ENCODE results near the gene NT5DC1.

NT5DC1 gene

GRCh38 chr6:116139917-116140316 is 39.3 kb downstream of the NT5DC1 start:
- no peak for DNase-seq

GRCh38 chr6:116144605-116145004 is 44.0 kb downstream of the NT5DC1 start:
- no peak for DNase-seq

- no peak for DNase-seq
These were observed 45.4 kb downstream of the NT5DC1 start for GRCh38 chr6:116145803-116146675.

DNA sequence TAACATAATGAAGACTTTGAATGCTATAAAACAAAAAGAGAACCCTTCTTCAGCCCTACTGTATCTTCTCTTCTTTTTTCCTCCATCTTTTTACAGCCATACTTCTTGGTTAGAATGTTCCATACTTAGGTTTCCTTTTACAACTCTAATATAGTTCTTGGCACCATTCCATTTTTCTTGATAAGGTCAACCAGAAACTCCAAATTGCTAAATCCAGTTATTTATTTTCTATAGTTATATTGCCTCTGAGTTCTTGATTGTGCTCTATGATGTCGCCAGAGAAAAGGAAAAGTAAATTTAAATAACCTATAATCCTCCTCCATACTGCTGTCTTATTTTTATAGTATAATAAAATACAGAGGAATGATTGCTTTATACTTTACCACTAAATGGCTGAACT is 52.0 kb downstream of the NT5DC1 start:
- no peak for DNase-seq

- DNase-seq: no peak
These were observed 54.2 kb downstream of the NT5DC1 start for GRCh38 chr6:116154887-116155286.

GRCh38 chr6:116156405-116157326 is 56.0 kb downstream of the NT5DC1 start:
- no peak for DNase-seq

- DNase-seq: no peak
These were observed 56.7 kb downstream of the NT5DC1 start for GRCh38 chr6:116157391-116157790.

DNA sequence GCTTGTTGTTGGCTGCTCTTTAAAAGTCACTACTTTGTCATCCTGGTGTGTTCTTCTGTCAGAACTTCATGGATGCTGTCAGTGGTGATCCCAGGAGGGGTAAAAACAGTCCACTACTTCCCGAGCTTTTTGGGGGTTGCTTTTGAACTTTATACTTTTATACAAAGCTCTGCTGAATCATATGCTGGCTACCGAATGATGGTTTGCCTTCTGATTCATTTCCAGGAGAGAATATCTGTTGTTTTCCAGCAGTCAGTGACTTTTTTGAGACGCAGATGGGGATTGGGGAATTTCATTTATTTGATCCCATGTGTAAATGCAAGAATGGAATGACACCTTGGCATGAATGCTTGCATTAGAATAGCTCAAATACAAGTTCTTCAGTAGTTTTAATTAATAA is 58.0 kb downstream of the NT5DC1 start:
- no peak for DNase-seq

DNA sequence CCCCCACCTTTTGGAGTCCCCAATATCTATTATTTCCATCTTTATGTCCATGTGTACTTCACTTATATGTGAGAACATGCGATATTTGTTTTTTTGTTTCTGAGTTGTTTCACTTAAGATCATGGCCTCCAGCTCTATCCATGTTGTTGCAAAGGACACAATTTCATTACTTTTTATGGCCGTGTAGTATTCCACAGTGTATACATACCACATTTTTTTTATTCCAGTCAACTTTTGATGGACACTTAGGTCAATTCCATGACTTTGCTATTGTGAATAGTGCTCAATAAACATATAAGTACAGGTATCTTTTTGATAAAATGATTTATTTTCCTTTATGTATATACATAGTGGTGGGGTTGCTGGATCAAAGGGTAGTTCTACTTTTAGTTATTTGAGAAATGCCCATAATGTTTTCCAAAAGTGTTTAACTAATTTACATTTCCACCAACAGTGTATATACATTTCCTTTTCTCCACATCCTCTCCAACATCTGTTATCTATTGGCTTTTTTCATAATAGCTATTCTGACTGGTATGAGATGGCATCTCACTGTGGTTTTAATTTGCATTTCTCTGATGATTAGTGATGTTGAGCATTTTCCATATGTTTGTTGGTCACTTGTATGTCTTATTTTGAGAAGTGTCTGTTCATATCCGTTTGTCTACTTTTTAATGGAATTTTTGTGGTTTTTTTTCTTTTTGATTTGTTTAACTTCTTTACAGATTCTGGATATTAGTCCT is 59.3 kb downstream of the NT5DC1 start:
- DNase-seq: no peak

GRCh38 chr6:116165596-116165995 is 64.9 kb downstream of the NT5DC1 start:
- no peak for DNase-seq

GRCh38 chr6:116166369-116166768 is 65.7 kb downstream of the NT5DC1 start:
- DNase-seq: no peak

DNA sequence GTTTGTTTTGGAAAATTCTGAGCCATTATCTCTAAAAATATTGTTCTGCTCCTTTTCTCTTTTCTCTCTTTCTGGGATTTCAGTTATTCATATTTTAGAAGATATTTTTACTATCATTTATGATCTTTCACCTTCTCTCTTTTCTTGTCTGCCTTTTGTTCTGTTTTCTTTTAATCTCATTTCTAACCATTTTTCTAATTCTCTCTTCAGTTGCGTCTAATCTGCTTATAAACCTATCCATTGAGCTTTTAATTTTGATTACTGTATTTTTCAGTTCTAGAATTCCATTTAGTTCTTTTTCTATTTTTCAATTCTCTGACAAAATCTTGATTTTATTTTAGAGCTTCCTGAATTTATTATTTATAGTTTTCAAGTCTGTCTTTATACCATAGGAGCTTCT is 67.5 kb downstream of the NT5DC1 start:
- no peak for DNase-seq

- no peak for DNase-seq
These were observed 69.2 kb downstream of the NT5DC1 start for GRCh38 chr6:116169880-116170279.

DNA sequence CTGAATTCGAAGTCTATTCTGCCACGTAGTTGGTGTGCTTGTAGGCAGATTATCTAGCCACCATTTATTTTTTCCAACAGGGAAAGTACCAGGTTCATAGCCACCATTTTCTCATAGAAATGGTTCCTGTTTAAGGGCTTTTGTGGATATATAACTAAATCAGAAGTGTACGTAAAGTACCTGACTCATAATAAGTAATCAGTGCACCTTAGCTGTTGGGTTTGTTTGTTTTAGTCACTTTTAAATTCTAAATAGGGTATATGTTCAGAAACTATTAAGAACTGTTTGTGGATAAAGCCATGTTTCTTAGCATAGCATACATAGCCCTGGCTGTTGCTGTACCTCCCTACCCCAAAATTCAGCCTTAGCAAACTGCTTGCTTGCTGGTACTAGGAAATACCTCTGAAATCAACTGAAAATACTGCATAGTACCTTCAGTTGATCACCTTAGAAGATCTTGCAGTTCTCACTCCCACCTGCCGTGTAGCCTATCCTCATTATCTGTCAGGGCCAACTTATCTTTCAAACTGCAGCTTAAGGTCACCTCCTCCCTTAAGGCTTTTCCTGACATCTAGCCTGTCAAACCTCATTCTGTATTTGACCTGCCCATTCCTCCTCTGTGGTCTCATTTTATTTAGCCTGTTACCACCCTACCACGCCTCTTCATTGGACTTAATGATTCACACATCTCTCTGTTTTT is 69.9 kb downstream of the NT5DC1 start:
- DNase-seq: no peak

GRCh38 chr6:116173928-116174327 is 73.3 kb downstream of the NT5DC1 start:
- DNase-seq: no peak

DNA sequence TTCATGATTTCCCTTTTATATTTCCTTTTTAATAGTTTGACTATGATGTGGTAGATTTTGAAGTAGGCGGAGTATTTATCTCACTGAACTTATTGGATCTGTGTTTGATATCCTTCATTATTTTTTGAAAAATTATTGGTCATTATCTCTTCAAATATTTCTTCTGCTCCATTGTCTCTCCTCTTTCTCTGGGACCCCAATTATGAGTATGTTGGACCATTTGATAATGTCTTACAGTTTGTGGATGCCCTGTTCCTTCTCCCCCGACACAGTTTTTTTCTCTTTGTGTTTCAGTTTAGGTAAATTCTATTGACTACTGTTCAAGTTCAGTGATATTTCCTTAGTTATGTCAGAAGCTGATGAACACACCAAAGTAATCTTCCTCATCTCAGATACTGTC is 74.7 kb downstream of the NT5DC1 start:
- DNase-seq: peak in 1 of 4 experiments; percentile 2

- no peak for DNase-seq
These were observed 75.9 kb downstream of the NT5DC1 start for GRCh38 chr6:116176596-116176995.

DNA sequence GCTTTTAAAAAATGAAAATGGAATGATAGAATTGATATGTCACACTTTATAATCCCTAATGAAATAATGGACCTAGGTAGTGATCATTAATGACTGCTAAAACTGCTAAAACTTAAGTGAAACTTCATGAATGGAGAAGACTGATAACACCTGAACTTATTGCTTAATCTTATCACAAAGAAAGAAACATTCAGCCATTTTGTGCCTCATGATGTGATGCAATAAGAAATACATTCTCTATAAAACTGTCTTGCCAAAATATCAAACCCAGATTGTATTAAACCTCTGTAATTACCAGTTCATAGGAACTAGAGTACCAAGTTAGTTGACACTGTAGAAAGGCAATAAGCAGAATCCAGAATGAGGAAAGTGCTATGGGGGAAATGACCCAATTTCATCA is 79.7 kb downstream of the NT5DC1 start:
- no peak for DNase-seq

DNA sequence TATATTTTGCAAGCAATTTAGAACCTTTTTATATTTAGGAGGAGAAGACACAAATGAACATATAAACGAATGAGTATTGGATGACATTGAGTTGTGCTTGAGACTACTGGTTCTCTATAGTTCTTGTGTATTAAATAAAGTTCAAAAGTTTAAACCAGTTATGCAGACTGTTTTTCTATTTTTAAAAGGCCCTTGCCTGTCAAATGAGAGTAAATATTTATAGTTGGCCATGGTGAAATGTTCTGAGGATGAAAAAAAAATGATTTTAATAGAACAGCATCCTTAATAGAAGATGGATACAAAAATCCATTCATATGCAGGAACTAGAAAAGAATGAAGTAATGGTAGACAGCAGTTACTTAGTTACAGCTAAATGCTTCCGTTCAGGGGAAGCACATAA is 88.8 kb downstream of the NT5DC1 start:
- DNase-seq: no peak

DNA sequence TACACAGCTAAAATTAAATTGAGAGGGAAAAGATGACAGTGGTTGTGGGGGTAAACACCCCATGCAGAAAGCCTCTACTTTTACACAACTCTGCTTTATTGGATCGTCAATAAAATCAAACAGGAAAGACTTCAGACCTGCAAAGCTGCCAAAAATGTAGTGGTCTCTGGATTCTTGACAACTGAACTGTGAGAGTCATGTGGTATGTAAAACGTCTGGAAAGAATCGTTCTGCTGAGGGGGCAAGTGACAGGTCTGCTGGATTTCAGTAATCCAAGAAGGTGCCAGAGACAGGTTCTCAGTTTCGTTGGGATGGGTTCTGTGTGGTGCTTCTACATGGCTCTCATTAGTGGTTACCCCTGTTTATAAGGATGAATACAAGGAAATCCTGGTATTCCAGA is 89.9 kb downstream of the NT5DC1 start:
- DNase-seq: no peak

GRCh38 chr6:116191881-116192280 is 91.2 kb downstream of the NT5DC1 start:
- no peak for DNase-seq

DNA sequence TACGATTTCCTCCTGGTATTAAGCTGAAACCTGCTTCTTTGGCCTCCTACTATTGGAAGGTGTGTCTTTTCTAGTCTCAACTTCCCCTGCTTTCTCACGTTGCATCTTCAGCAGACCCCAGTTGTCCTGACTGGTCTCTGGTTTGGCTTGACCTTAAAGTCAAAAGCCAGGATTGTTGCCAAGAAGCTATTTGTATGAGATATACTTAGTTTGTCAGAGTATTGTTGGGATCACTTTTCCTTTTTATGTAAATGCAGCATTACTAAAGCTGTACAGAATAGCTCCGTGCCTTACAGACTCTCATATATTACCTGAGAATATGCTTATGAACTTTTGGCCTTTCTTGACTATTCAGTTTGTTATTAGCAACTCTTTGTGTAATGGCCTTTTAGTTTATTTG is 92.1 kb downstream of the NT5DC1 start:
- DNase-seq: no peak

Measured in suppressor macrophage (primary cell).